DLD1 (cell line): ENCODE measurements around the gene ELP6.
"Not testable (repeated sequence)": the region's sequence is repeated elsewhere in the genome, so short reads cannot be mapped to it uniquely, and the experiment has no call there.

Source experiments
- in situ Hi-C: cut with HindIII; loops from 2 replicates; pipeline ENCODE4 v1.10.0; 2017; ENCODE audit warnings: low sequenced_read_pairs

The ELP6 gene

GRCh38 chr3:47515100-47515499, 1.6 kb upstream of the ELP6 start:
- in situ Hi-C loops, result no loop called here

- in situ Hi-C loops, result no loop called here
Observed at GRCh38 chr3:47512416-47513124, 942 bp downstream of the ELP6 start.

GRCh38 chr3:47505267-47505666, 8.2 kb downstream of the ELP6 start:
- in situ Hi-C loops, result not testable (repeated sequence)

- in situ Hi-C loops, result no loop called here
Observed at GRCh38 chr3:47504113-47504512, 9.4 kb downstream of the ELP6 start.

GRCh38 chr3:47503033-47503432, 10.5 kb downstream of the ELP6 start:
- in situ Hi-C loops, result no loop called here

GRCh38 chr3:47496892-47497291, 16.6 kb downstream of the ELP6 start:
- in situ Hi-C loops, result no loop called here

- in situ Hi-C loops, result no loop called here
Observed at GRCh38 chr3:47495886-47496285, 17.6 kb downstream of the ELP6 start.

GRCh38 chr3:47495111-47495510, 18.4 kb downstream of the ELP6 start:
- in situ Hi-C loops, result no loop called here

GRCh38 chr3:47491777-47492176, 21.7 kb downstream of the ELP6 start:
- in situ Hi-C loops, result no loop called here

- in situ Hi-C loops, result no loop called here
Observed at GRCh38 chr3:47491186-47491585, 22.3 kb downstream of the ELP6 start.

- in situ Hi-C loops, result no loop called here
Observed at GRCh38 chr3:47487265-47487664, 26.2 kb downstream of the ELP6 start.

GRCh38 chr3:47485812-47486211, 27.7 kb downstream of the ELP6 start:
- in situ Hi-C loops, result no loop called here

- in situ Hi-C loops, result no loop called here
Observed at GRCh38 chr3:47482366-47482765, 31.1 kb downstream of the ELP6 start.

GRCh38 chr3:47481763-47482162, 31.7 kb downstream of the ELP6 start:
- in situ Hi-C loops, result not testable (repeated sequence)

GRCh38 chr3:47480267-47480666, 33.2 kb downstream of the ELP6 start:
- in situ Hi-C loops, result not testable (repeated sequence)

GRCh38 chr3:47479826-47480160, 33.7 kb downstream of the ELP6 start:
- in situ Hi-C loops, result no loop called here

GRCh38 chr3:47478022-47478421, 35.5 kb downstream of the ELP6 start:
- in situ Hi-C loops, result no loop called here

- in situ Hi-C loops, result no loop called here
Observed at GRCh38 chr3:47476644-47477199, 36.8 kb downstream of the ELP6 start.

GRCh38 chr3:47476330-47476626, 37.2 kb downstream of the ELP6 start:
- in situ Hi-C loops, result no loop called here

- in situ Hi-C loops, result no loop called here
Observed at GRCh38 chr3:47475570-47476329, 37.8 kb downstream of the ELP6 start, which contains the start of gene SCAP. Gene SCAP, minus strand, starts transcription at chr3:47475941. Its CDS starts 32,948 bp downstream, at chr3:47442993.

GRCh38 chr3:47475029-47475569, 38.4 kb downstream of the ELP6 start:
- in situ Hi-C loops, result no loop called here

- in situ Hi-C loops, result no loop called here
Observed at GRCh38 chr3:47473391-47473790, 40.1 kb downstream of the ELP6 start.
